GM18508 (cell line): ENCODE measurements around the gene BOLA2B.

Experiments used
- ATAC-seq: cut with Tn5 transposase; IDR thresholded peaks from one replicate; pipeline ENCODE4 v1.9.1; 2021; ENCODE audit warnings: moderate number of reproducible peaks; ENCODE audit not compliant: insufficient read depth, unreplicated experiment

The BOLA2B gene

GRCh38 chr16:30145657-30146056 lies 47.8 kb downstream of the BOLA2B start:
- no peak for ATAC-seq

DNA sequence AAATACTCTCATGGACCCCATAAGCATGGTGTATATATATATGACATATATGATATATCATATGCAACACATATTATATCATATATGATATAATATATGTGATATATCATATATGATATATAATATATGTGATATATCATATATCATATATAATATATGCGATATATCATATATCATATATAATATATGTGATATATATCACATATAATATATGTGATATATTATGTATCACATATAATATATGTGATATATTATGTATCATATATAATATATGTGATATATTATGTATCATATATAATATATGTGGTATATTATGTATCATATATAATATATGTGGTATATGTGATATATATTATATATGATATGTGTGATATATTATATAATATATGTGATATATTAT lies 48.5 kb downstream of the BOLA2B start:
- ATAC-seq = no peak

DNA sequence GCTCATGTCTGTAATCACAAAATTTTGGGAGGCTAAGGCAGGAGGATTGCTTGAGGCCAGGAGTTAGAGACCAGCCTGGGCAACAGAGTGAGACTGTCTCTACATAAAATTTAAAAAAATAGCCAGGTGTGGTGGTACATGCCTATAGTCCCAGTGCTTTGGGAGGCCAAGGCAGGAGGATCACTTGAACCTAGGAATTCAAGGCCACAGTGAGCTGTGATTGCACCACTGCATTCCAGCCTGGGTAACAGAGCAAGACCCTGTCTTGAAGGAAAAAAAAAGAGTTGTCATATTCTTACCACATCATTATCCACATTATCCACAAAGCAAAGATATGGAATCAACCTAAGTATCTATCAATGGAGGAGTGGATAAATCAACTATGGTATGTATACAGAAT lies 49.4 kb downstream of the BOLA2B start:
- no peak for ATAC-seq

GRCh38 chr16:30143347-30143702 lies 50.1 kb downstream of the BOLA2B start:
- no peak for ATAC-seq
